Stimulated activated effector memory CD8-positive, alpha-beta T cell treated with anti-CD3 and anti-CD28 coated beads, Interleukin-12 subunit alpha, Interleukin-12 subunit beta, amount 100 ng/mL, for 72 hours (primary cell): ENCODE measurements around the gene EOLA1.
"Not testable (repeated sequence)": the region's sequence is repeated elsewhere in the genome, so short reads cannot be mapped to it uniquely, and the experiment has no call there.

ENCODE experiments used
- ATAC-seq: fragments of 150-1000 bp; cut with Tn5 transposase; 2 replicates; pipeline ENCODE4 v1.10.0; 2021
- DNase-seq, 2 donors: peaks; one replicate each; pipeline ENCODE4 v3.0.0; 2021 to 2022; ENCODE audit warnings: low spot score in 2 of 2
- H3K27ac Mint-ChIP-seq: one replicate; pipeline ENCODE4 v1.8.0; 2022; ENCODE audit warnings: mild to moderate bottlenecking, mixed read lengths
- H3K36me3 Mint-ChIP-seq: one replicate; pipeline ENCODE4 v1.8.0; 2022; ENCODE audit warnings: mild to moderate bottlenecking, mixed read lengths
- H3K4me1 Mint-ChIP-seq: one replicate; pipeline ENCODE4 v1.8.0; 2022; ENCODE audit warnings: mixed read lengths
- H3K4me3 Mint-ChIP-seq: one replicate; pipeline ENCODE4 v1.8.0; 2022; ENCODE audit warnings: mild to moderate bottlenecking, mixed read lengths
- H3K9me3 Mint-ChIP-seq: one replicate; pipeline ENCODE4 v1.8.0; 2022; ENCODE audit warnings: mixed read lengths

The EOLA1 gene

GRCh38 chrX:149540621-149541520, at the start of gene EOLA1:
TSS of gene EOLA1 (plus strand) at chrX:149541012. CDS start at chrX:149545631, 4,619 bp downstream.
- peaks cover 12% of the 10 kb centered on the region for H3K4me1 Mint-ChIP-seq
- H3K27ac Mint-ChIP-seq = peak within 1 kb of the TSS; percentile 99
- peak; percentile 90 for ATAC-seq
- peaks cover 13% of the 10 kb centered on the region for H3K36me3 Mint-ChIP-seq
- H3K9me3 Mint-ChIP-seq = no peaks in the 10 kb centered on the region
- DNase-seq = peak; percentile 55 to 88
- peak within 1 kb of the TSS; percentile 85 for H3K4me3 Mint-ChIP-seq

GRCh38 chrX:149491812-149492211, 49.0 kb upstream of the EOLA1 start:
- DNase-seq (no peak), ATAC-seq (no peak)
- H3K9me3 Mint-ChIP-seq = no peaks in the 10 kb centered on the region
- H3K4me1 Mint-ChIP-seq = peaks cover 10% of the 10 kb centered on the region
- no peak overlapping the region for H3K27ac Mint-ChIP-seq
- H3K36me3 Mint-ChIP-seq = peaks cover 40% of the 10 kb centered on the region
- H3K4me3 Mint-ChIP-seq = no peak overlapping the region

GRCh38 chrX:149493567-149494562, 46.9 kb upstream of the EOLA1 start:
- H3K9me3 Mint-ChIP-seq = no peaks in the 10 kb centered on the region
- H3K27ac Mint-ChIP-seq = no peak overlapping the region
- ATAC-seq (no peak), DNase-seq (no peak)
- H3K4me1 Mint-ChIP-seq = peaks cover 10% of the 10 kb centered on the region
- H3K36me3 Mint-ChIP-seq = peaks cover 25% of the 10 kb centered on the region
- no peak overlapping the region for H3K4me3 Mint-ChIP-seq

GRCh38 chrX:149494844-149495565, 45.8 kb upstream of the EOLA1 start:
- ATAC-seq (no peak), DNase-seq (no peak)
- H3K27ac Mint-ChIP-seq = no peak overlapping the region
- peaks cover 14% of the 10 kb centered on the region for H3K36me3 Mint-ChIP-seq
- H3K4me3 Mint-ChIP-seq = no peak overlapping the region
- peaks cover 10% of the 10 kb centered on the region for H3K4me1 Mint-ChIP-seq
- H3K9me3 Mint-ChIP-seq = no peaks in the 10 kb centered on the region

DNA sequence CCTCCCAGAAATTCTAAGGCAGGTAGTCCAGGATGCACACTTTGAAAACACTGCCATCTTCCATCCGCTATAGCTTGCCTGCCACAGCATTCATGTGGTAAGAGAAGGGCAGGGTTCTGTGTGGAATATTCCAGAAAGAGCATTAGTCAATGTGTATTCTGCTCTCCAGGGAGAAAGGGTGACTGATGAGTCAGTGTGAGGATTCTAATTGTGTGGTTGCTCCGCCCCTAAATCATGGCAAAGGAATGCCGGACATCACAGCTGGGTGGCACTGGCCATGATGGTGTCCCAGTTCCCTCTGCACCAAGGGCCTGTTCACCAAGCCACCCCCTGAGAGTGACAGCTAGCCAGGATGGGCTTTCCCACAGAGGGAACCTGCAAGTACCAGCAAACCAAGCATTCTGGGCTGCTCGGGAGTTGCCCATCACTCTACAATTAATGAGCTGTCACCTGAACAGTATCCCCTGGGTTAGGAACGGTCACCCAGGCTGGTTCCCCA, 45.2 kb upstream of the EOLA1 start:
- no peaks in the 10 kb centered on the region for H3K9me3 Mint-ChIP-seq
- no peak for ATAC-seq
- peaks cover 10% of the 10 kb centered on the region for H3K4me1 Mint-ChIP-seq
- DNase-seq = no peak
- no peak overlapping the region for H3K4me3 Mint-ChIP-seq
- H3K36me3 Mint-ChIP-seq = peaks cover 8% of the 10 kb centered on the region
- H3K27ac Mint-ChIP-seq = no peak overlapping the region

GRCh38 chrX:149497054-149497453, 43.8 kb upstream of the EOLA1 start:
- Mint-ChIP-seq H3K36me3 (no peaks in the 10 kb centered on the region), H3K4me1 (peaks cover 17% of the 10 kb centered on the region), H3K9me3 (no peaks in the 10 kb centered on the region), H3K4me3 (no peak overlapping the region), H3K27ac (peak overlapping the region; percentile 69)
- no peak for ATAC-seq
- no peak for DNase-seq

DNA sequence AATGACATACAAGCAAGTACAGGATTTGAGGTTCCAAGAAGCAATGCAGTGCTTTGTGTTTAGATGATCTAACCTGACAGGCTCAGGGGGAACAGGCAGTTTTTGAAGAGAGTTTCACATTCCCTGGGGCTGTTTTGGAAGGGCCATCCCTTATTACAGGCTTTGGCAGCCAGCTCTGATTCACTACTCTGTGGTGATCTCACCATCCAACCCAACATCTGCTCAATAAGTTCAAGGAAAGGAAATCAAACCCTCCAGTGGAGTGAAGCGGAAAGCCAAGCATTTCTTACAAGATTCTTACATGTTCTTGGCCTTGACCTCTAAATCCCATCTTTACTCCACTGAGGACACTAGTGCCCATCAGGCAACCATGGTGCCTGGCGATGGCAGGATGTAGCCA, 43.2 kb upstream of the EOLA1 start:
- no peak for DNase-seq
- peak overlapping the region; percentile 69 for H3K27ac Mint-ChIP-seq
- no peak for ATAC-seq
- peaks cover 22% of the 10 kb centered on the region for H3K4me1 Mint-ChIP-seq
- no peaks in the 10 kb centered on the region for H3K9me3 Mint-ChIP-seq
- no peak overlapping the region for H3K4me3 Mint-ChIP-seq
- no peaks in the 10 kb centered on the region for H3K36me3 Mint-ChIP-seq

GRCh38 chrX:149498767-149499166, 42.0 kb upstream of the EOLA1 start:
- DNase-seq = no peak
- Mint-ChIP-seq H3K4me3 (no peak overlapping the region), H3K9me3 (no peaks in the 10 kb centered on the region), H3K27ac (no peak overlapping the region), H3K36me3 (no peaks in the 10 kb centered on the region), H3K4me1 (peaks cover 26% of the 10 kb centered on the region)
- no peak for ATAC-seq

DNA sequence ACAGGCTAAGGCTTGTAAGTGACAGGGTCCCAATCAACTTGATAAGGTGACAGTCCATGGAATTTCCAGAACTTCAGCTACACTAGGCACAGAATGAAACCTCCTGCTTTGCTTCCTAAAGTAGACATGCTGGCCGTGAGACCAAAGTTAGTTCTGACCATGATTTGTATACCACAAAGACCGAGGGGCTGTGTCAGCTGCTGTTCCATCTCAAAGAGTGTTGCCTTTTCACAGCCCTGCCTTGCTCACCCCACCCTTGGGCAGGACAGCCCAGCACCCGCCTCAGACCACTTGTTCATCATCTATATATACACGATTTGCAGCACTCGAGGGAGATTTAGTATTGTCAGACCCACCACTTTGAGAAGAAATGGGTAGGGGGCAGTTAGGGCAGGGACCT, 41.0 kb upstream of the EOLA1 start:
- Mint-ChIP-seq H3K4me3 (peak overlapping the region; percentile 87), H3K9me3 (no peaks in the 10 kb centered on the region), H3K36me3 (peaks cover 8% of the 10 kb centered on the region), H3K27ac (peak overlapping the region; percentile 97), H3K4me1 (peaks cover 32% of the 10 kb centered on the region)
- ATAC-seq (no peak), DNase-seq (no peak)

DNA sequence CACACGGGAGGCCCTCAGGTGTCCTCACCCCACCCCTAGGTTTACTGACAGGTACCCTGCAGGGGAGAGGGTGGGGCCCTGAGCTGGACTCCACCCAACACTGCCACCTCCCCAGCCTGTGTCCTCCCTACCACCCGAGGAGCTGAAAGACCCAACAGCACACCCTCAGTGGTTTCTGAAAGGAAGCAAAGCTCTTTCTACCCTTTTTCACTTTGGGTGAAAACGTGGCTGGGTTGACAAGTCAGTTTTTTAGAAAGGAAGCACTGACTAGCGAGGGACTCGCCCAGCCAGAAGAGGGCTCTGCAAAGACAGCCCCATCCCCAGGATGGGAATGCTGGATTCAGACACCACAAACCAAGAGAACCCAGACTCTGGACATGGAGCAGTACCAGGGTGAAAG, 37.9 kb upstream of the EOLA1 start:
- peak in 1 of 2 donors; percentile 58 for DNase-seq
- Mint-ChIP-seq H3K4me3 (peak overlapping the region; percentile 87), H3K27ac (peak overlapping the region; percentile 97), H3K4me1 (peaks cover 45% of the 10 kb centered on the region), H3K36me3 (peaks cover 10% of the 10 kb centered on the region)
- ATAC-seq, H3K9me3 Mint-ChIP-seq: not testable (repeated sequence)

GRCh38 chrX:149503446-149503845, 37.4 kb upstream of the EOLA1 start:
- peak overlapping the region; percentile 87 for H3K4me3 Mint-ChIP-seq
- peak overlapping the region; percentile 97 for H3K27ac Mint-ChIP-seq
- peak; percentile 81 for ATAC-seq
- DNase-seq = peak in 1 of 2 donors; percentile 73
- peaks cover 10% of the 10 kb centered on the region for H3K36me3 Mint-ChIP-seq
- H3K4me1 Mint-ChIP-seq = peaks cover 45% of the 10 kb centered on the region
- H3K9me3 Mint-ChIP-seq = not testable (repeated sequence)

DNA sequence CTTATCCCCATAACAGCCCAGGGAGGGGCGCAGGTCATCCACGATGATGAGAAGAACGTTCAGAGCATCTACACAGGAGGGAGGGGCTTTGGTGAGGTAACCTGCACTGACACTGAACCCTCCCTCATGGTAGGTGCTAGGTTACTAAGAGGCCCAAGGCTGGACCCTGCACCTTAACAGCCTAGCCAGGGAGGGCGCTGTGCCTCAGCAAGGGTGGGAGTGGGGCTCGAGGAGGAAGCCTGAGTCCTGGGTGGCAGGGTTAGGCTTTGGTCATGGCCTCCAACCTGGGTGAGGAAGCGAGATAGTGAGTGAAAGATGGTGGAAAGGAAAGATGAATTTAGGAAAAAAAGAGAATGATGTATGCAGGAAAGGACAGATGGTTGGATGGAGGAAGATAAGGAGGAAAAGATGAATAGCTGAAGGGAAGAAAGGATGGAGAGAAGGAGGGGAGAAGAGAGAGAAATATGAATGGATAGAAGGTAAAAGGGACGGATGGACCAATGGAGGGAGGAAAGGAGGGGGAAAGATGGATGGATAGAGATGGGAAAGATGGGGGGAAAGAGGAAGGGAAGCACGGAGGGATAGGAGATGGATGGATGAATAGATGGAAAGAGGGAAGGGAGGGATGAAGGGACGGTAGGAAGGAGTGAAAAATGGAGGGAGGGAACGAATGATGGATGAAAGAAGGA, 36.4 kb upstream of the EOLA1 start:
- Mint-ChIP-seq H3K36me3 (peaks cover 10% of the 10 kb centered on the region), H3K4me3 (peak overlapping the region; percentile 87), H3K27ac (peak overlapping the region; percentile 97), H3K9me3 (no peaks in the 10 kb centered on the region), H3K4me1 (peaks cover 45% of the 10 kb centered on the region)
- ATAC-seq (peak; percentile 80), DNase-seq (peak; percentile 46 to 83)

DNA sequence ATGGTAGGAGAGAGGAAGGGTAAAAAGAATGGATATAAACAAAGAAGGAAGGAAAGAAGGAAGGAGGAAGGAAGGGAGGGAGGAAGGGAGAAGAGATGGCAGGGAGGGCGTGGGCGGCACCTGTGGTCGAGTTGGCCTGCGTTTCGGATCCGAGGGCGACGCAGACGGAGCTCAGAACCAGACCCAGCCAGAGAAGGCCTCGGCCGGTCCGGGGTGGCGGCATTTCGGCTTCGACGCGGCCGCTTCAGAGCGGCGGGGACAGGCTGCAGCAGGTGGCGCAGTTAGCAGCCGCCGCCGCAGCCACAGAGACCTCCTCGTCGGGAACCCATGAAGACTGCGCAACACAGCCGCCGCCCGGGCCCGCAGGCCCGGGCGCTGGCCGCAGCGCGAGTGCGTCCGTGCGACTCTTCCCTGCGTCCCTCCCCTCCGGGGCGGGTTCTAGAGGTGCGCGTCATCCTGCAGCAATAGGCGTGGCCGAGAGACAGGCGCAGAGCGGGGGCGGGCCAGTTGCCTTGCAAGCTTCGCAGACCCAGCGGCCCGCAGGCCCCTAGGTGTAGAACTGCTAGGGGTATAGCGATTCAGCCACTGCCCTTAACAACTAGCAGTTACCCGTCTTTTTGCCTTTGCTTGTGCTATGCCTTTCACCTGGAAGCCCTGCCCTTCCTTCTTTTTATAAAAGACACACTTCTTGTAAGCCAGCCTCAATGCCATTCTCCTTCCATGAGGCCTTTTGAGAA, 35.7 kb upstream of the EOLA1 start, which contains the start of gene IDS:
IDS (minus strand) TSS at position 392 of the 737 bp plus-strand sequence; CDS start at position 223, 169 bp downstream.
- DNase-seq (peak; percentile 60 to 87), ATAC-seq (peak; percentile 80)
- Mint-ChIP-seq H3K27ac (peak within 1 kb of the TSS; percentile 97), H3K4me3 (peak within 1 kb of the TSS; percentile 87), H3K4me1 (peaks cover 45% of the 10 kb centered on the region), H3K36me3 (peaks cover 10% of the 10 kb centered on the region), H3K9me3 (no peaks in the 10 kb centered on the region)
